ENCODE results near the gene FECH. TPM values are rescaled to one million over a fixed set of nuclear protein-coding genes. Genes with fewer than 3 reads are reported as not detected.

FECH gene
- total and polyA plus RNA-seq, 9 of the 15 experiments (the other 6 are each of a cell fraction or from before 2014, with no cell fraction given): 19.8 to 170 (median 56.8) TPM

GRCh38 chr18:57583297-57583835 lies 3.1 kb downstream of the FECH start (continued):
- TF ChIP-seq CUX1 (CRISPR knock-in tag; IDR thresholded peaks at IDR 0.05): no peak
- no peak for TF ChIP-seq ZBTB1 (CRISPR knock-in tag; IDR thresholded peaks at IDR 0.05; ENCODE audit: borderline replicate concordance, low read depth)
- TF ChIP-seq ZNF140 (CRISPR knock-in tag; IDR thresholded peaks at IDR 0.05): no peak
- TF ChIP-seq SETDB1 (IDR thresholded peaks at IDR 0.05; ENCODE audit: low read length): no peak
- TF ChIP-seq ZFPM2 (CRISPR knock-in tag; IDR thresholded peaks at IDR 0.05): no peak
- TF ChIP-seq FOS (IDR thresholded peaks at IDR 0.05; ENCODE audit: extremely low read depth, insufficient read length): no peak
- no peak for TF ChIP-seq ZNF41 (CRISPR knock-in tag; conservative IDR thresholded peaks at IDR 0.05)
- no peak for TF ChIP-seq CSDE1 (IDR thresholded peaks at IDR 0.05)
- no peak for TF ChIP-seq NFIX (CRISPR knock-in tag; IDR thresholded peaks at IDR 0.05; ENCODE audit: low read depth)
- no peak for TF ChIP-seq PPARD (CRISPR knock-in tag; IDR thresholded peaks at IDR 0.05)
- TF ChIP-seq ZNF24 (IDR thresholded peaks at IDR 0.05): no peak
- TF ChIP-seq ZBED1 (IDR thresholded peaks at IDR 0.05): no peak
- no peak for TF ChIP-seq HOXB6 (CRISPR knock-in tag; IDR thresholded peaks at IDR 0.05; ENCODE audit: borderline replicate concordance)
- no peak for TF ChIP-seq HSF4 (CRISPR knock-in tag; IDR thresholded peaks at IDR 0.05; ENCODE audit: borderline replicate concordance)
- TF ChIP-seq, protein P1, sequence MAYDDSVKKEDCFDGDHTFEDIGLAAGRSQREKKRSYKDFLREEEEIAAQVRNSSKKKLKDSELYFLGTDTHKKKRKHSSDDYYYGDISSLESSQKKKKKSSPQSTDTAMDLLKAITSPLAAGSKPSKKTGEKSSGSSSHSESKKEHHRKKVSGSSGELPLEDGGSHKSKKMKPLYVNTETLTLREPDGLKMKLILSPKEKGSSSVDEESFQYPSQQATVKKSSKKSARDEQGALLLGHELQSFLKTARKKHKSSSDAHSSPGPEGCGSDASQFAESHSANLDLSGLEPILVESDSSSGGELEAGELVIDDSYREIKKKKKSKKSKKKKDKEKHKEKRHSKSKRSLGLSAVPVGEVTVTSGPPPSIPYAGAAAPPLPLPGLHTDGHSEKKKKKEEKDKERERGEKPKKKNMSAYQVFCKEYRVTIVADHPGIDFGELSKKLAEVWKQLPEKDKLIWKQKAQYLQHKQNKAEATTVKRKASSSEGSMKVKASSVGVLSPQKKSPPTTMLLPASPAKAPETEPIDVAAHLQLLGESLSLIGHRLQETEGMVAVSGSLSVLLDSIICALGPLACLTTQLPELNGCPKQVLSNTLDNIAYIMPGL (CRISPR knock-in tag; IDR thresholded peaks at IDR 0.05): no peak
- no peak for TF ChIP-seq SAP30 (IDR thresholded peaks at IDR 0.05; ENCODE audit: borderline replicate concordance, insufficient read depth, low read depth, low read length, poor library complexity, severe bottlenecking)
- no peak for TF ChIP-seq PHF20 (IDR thresholded peaks at IDR 0.05; ENCODE audit: partially characterized antibody)
- TF ChIP-seq ZNF830 (CRISPR knock-in tag; IDR thresholded peaks at IDR 0.05): no peak
- TF ChIP-seq ZNF518B (CRISPR knock-in tag; IDR thresholded peaks at IDR 0.05): no peak
